HepG2 (cell line): ENCODE data around the gene FOSL2.

Experiments
- CBX5 ChIP-seq: sonication (generic); formaldehyde crosslinking; IDR thresholded peaks from 2 replicates; pipeline ENCODE4 v1.4.0; 2020; ENCODE audit warnings: missing genetic modification reagents, borderline replicate concordance
- DPF2 ChIP-seq: sonication (generic); formaldehyde crosslinking; IDR thresholded peaks from 2 replicates; pipeline ENCODE4 v1.4.0; 2020; ENCODE audit warnings: mild to moderate bottlenecking, low read depth, missing genetic modification reagents, borderline replicate concordance
- JUND ChIP-seq: sonication (generic); formaldehyde crosslinking; IDR thresholded peaks from 2 replicates; pipeline ENCODE4 v1.8.0; 2022; ENCODE audit warnings: mild to moderate bottlenecking, missing genetic modification reagents
- MXI1 ChIP-seq: IDR thresholded peaks from 3 replicates; pipeline ENCODE4 v1.6.1; 2012; ENCODE audit warnings: low read depth, low read length, inconsistent platforms, borderline replicate concordance
- PATZ1 ChIP-seq: sonication (generic); formaldehyde crosslinking; IDR thresholded peaks from 2 replicates; pipeline ENCODE4 v1.4.0; 2020; ENCODE audit warnings: missing genetic modification reagents
- RFX5 ChIP-seq: IDR thresholded peaks from 2 replicates; pipeline ENCODE4 v1.6.1; 2011; ENCODE audit warnings: low read depth, low read length, improper control_type of control experiment
- SP2 ChIP-seq: sonication (generic); formaldehyde crosslinking; IDR thresholded peaks from 2 replicates; pipeline ENCODE4 v1.5.1; 2020; ENCODE audit warnings: mild to moderate bottlenecking, missing genetic modification reagents
- STAG1 ChIP-seq: sonication (generic); formaldehyde crosslinking; IDR thresholded peaks from 2 replicates; pipeline ENCODE4 v1.4.0; 2020; ENCODE audit warnings: missing genetic modification reagents
- ZNF660 ChIP-seq: sonication (generic); formaldehyde crosslinking; IDR thresholded peaks from 2 replicates; pipeline ENCODE4 v1.5.1; 2020; ENCODE audit warnings: mild to moderate bottlenecking, low read depth, missing genetic modification reagents, borderline replicate concordance
- TF ChIP-seq, protein P1 (sequence below): IDR thresholded peaks from 2 replicates; pipeline ENCODE4 v1.6.1; 2018; ENCODE audit warnings: missing genetic modification reagents
- TF ChIP-seq, protein P2 (sequence below): IDR thresholded peaks from 2 replicates; pipeline ENCODE4 v1.6.1; 2012; ENCODE audit warnings: low read length, improper control_type of control experiment
- TF ChIP-seq, protein P3 (sequence below): sonication (generic); formaldehyde crosslinking; IDR thresholded peaks from 2 replicates; pipeline ENCODE4 v1.4.0; 2020; ENCODE audit warnings: mild to moderate bottlenecking, low read depth, missing genetic modification reagents
- TF ChIP-seq, protein P4 (sequence below), 2 experiments: sonication (generic) in 1 of 2; formaldehyde crosslinking in 1 of 2; IDR thresholded peaks; 2 replicates each; pipeline versions ENCODE4 v1.5.1 to v1.6.1; 2011 to 2020; ENCODE audit warnings: borderline replicate concordance in 1 of 2, low read depth in 1 of 2, low read length in 1 of 2, mild to moderate bottlenecking in 1 of 2, missing genetic modification reagents in 1 of 2, moderate library complexity in 1 of 2

- TF ChIP-seq, protein P1, sequence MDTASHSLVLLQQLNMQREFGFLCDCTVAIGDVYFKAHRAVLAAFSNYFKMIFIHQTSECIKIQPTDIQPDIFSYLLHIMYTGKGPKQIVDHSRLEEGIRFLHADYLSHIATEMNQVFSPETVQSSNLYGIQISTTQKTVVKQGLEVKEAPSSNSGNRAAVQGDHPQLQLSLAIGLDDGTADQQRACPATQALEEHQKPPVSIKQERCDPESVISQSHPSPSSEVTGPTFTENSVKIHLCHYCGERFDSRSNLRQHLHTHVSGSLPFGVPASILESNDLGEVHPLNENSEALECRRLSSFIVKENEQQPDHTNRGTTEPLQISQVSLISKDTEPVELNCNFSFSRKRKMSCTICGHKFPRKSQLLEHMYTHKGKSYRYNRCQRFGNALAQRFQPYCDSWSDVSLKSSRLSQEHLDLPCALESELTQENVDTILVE (CRISPR knock-in tag): no peak
- TF ChIP-seq JUND (CRISPR knock-in tag): no peak
- no peak for TF ChIP-seq MXI1
- TF ChIP-seq CBX5: no peak
- no peak for TF ChIP-seq PATZ1
- no peak for TF ChIP-seq RFX5
- TF ChIP-seq ZNF660 (CRISPR knock-in tag): no peak
- no peak for TF ChIP-seq STAG1 (CRISPR knock-in tag)
- TF ChIP-seq, protein P2, sequence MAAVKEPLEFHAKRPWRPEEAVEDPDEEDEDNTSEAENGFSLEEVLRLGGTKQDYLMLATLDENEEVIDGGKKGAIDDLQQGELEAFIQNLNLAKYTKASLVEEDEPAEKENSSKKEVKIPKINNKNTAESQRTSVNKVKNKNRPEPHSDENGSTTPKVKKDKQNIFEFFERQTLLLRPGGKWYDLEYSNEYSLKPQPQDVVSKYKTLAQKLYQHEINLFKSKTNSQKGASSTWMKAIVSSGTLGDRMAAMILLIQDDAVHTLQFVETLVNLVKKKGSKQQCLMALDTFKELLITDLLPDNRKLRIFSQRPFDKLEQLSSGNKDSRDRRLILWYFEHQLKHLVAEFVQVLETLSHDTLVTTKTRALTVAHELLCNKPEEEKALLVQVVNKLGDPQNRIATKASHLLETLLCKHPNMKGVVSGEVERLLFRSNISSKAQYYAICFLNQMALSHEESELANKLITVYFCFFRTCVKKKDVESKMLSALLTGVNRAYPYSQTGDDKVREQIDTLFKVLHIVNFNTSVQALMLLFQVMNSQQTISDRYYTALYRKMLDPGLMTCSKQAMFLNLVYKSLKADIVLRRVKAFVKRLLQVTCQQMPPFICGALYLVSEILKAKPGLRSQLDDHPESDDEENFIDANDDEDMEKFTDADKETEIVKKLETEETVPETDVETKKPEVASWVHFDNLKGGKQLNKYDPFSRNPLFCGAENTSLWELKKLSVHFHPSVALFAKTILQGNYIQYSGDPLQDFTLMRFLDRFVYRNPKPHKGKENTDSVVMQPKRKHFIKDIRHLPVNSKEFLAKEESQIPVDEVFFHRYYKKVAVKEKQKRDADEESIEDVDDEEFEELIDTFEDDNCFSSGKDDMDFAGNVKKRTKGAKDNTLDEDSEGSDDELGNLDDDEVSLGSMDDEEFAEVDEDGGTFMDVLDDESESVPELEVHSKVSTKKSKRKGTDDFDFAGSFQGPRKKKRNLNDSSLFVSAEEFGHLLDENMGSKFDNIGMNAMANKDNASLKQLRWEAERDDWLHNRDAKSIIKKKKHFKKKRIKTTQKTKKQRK: no peak
- TF ChIP-seq, protein P3, sequence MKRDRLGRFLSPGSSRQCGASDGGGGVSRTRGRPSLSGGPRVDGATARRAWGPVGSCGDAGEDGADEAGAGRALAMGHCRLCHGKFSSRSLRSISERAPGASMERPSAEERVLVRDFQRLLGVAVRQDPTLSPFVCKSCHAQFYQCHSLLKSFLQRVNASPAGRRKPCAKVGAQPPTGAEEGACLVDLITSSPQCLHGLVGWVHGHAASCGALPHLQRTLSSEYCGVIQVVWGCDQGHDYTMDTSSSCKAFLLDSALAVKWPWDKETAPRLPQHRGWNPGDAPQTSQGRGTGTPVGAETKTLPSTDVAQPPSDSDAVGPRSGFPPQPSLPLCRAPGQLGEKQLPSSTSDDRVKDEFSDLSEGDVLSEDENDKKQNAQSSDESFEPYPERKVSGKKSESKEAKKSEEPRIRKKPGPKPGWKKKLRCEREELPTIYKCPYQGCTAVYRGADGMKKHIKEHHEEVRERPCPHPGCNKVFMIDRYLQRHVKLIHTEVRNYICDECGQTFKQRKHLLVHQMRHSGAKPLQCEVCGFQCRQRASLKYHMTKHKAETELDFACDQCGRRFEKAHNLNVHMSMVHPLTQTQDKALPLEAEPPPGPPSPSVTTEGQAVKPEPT (CRISPR knock-in tag): no peak
- no peak for TF ChIP-seq DPF2
- TF ChIP-seq, protein P4, sequence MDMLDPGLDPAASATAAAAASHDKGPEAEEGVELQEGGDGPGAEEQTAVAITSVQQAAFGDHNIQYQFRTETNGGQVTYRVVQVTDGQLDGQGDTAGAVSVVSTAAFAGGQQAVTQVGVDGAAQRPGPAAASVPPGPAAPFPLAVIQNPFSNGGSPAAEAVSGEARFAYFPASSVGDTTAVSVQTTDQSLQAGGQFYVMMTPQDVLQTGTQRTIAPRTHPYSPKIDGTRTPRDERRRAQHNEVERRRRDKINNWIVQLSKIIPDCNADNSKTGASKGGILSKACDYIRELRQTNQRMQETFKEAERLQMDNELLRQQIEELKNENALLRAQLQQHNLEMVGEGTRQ (IDR thresholded peaks at IDR 0.05; ENCODE audit: low read depth, low read length): no peak
- TF ChIP-seq, protein P4 (CRISPR knock-in tag; IDR thresholded peaks at IDR 0.05; ENCODE audit: borderline replicate concordance): no peak
- TF ChIP-seq SP2 (CRISPR knock-in tag): no peak
These were observed 30.5 kb downstream of the FOSL2 start for GRCh38 chr2:28422908-28423741.
